ENCODE measurements around the gene NLGN3. TPM values are rescaled to one million over a fixed set of nuclear protein-coding genes. Genes with fewer than 3 reads are reported as not detected.

NLGN3 gene
- total and polyA plus RNA-seq, 2 of the 8 experiments (the other 6 are each of a cell fraction or from before 2014, with no cell fraction given): 12.0 to 14.8 TPM

DNA sequence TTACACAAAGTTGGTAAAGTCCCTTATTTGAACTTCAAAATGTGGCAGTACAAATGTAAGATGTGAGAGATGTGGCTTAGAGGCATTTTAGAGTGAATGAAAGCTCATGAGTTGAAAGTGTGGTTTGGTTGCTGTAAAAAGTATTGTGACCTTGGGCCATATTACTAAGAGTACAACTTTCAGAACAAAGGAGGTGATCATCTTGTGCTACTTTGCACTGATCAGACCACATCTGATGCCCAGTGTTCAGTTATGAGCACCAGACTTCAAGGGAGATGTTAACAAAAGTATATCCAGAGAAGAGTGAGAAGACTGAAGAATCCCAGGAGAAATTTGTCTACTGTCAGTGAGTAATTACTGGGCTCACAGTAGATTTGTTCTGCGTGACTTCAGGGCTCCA lies 30.2 kb downstream of the NLGN3 start (continued):
- no peak for TF ChIP-seq RAD21 (IDR thresholded peaks at IDR 0.05 in 1 of 2, conservative IDR thresholded peaks at IDR 0.05 in 1 of 2; ENCODE audit: low read depth in 2 of 2, low read length in 2 of 2)
